GM10248 (cell line): ENCODE measurements around the gene HSPA5.
"Not testable (repeated sequence)": the region's sequence is repeated elsewhere in the genome, so short reads cannot be mapped to it uniquely, and the experiment has no call there.

Experiments used
- CTCF ChIA-PET: fragments of 300-600 bp; sonication (Branson Sonifier 250); formaldehyde crosslinking; extraction: SDS; loops from one replicate; lab custom pipeline; 2021; ENCODE audit warnings: antibody characterized with exemption; lab: Yijun Ruan, JAX
- POLR2A ChIA-PET: fragments of 350-650 bp; sonication (Branson Sonifier 250); formaldehyde crosslinking; extraction: SDS; loops from one replicate; lab custom pipeline; 2020; ENCODE audit warnings: antibody characterized with exemption; lab: Yijun Ruan, JAX
- DNase-seq: peaks from one replicate; pipeline ENCODE4 v3.0.0; 2012; ENCODE audit errors: extremely low spot score
- CTCF ChIP-seq: IDR thresholded peaks from 2 replicates; pipeline ENCODE4 v1.5.1; 2012; ENCODE audit warnings: mild to moderate bottlenecking, low read depth; ENCODE audit errors: extremely low read depth, missing control alignments, control extremely low read depth

HSPA5 gene

GRCh38 chr9:125227761-125228160 is 13.4 kb downstream of the HSPA5 start:
- no peak for TF ChIP-seq CTCF
- CTCF ChIA-PET, result no interaction called here
- POLR2A ChIA-PET, result interaction anchor here (0.5 kb wide), 1 partner anchor 84 kb away, joined by 5 read pairs; the partner anchor contains the start of gene SCAI

DNA sequence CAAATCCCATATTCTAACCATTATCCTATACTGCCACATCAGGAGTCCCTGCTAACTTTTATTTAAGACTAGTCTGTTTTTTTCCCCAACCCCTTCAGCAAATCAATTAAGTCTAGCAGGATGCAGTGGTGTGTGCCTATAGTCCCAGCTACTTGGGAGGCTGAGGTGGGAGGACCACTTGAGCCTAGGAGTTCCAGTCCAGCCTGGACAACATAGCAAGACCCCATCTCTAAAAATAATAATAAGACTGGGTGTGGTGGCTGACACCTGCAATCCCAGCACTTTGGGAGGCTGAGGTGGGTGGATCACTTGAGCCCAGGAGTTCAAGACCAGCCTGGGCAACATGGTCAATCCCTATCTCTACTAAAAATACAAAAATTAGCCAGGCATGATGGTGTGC is 16.3 kb downstream of the HSPA5 start:
- POLR2A ChIA-PET, DNase-seq, CTCF ChIA-PET: not testable (repeated sequence)

More at GRCh38 chr9:125227761-125228160, 13.4 kb downstream of the HSPA5 start:
- DNase-seq, result no peak

GRCh38 chr9:125218621-125219020 is 22.5 kb downstream of the HSPA5 start:
- DNase-seq, result no peak
- TF ChIP-seq CTCF, result no peak
- ChIA-PET CTCF (interaction anchor here (1.0 kb wide), 1 partner anchor 24 kb away, joined by 3 read pairs; no protein-coding TSS in a partner anchor), POLR2A (interaction anchor here (0.7 to 1.6 kb wide), 3 partner anchors 14 to 23 kb away, joined by 4 to 9 read pairs (median 8); partner anchors contain the start of gene HSPA5)

- POLR2A ChIA-PET, result no interaction called here
- CTCF ChIA-PET, result no interaction called here
Observed at GRCh38 chr9:125214186-125214585, 27.0 kb downstream of the HSPA5 start.

GRCh38 chr9:125204477-125204876 is 36.7 kb downstream of the HSPA5 start:
- TF ChIP-seq CTCF, result no peak
- POLR2A ChIA-PET, result no interaction called here
- CTCF ChIA-PET, result interaction anchor here (1.2 kb wide), 1 partner anchor 28 kb away, joined by 3 read pairs; no protein-coding TSS in a partner anchor
- no peak for DNase-seq

More at GRCh38 chr9:125214186-125214585, 27.0 kb downstream of the HSPA5 start:
- TF ChIP-seq CTCF, result no peak
- no peak for DNase-seq

DNA sequence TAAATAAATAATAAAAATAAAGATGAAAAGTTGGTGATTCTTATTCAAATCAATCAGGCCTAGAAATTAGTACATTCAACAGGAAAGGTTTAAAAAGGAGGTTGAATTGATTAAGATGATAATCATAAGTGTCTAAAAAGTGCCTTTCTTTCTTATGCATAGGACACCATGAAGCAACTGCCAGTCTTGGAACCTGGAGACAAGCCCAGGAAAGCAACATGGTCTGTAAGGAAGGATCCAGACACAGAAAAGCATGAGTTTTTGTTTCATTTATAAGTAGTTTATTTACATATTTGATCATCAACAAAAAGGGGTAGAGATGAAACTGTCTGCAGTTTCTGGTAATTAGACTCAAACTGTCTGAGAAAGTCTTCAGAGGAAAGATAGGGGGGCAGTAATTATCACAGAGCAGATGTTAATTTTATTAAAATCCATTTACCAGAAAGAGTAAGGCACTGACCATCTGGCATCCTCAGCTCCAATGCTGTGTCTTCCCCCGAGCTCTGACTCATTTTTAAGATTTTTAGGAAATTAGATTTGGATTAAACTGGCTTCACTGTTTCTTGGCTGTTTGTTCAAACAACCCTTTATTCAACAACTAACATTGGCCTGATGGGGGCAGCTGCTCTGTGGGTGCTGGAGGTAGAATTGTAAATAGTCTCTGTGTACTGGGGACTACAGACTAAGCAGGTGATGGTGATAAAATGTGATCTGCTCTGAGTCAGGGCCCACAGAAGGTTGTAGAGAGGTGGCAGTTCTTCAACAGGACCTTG is 38.1 kb downstream of the HSPA5 start:
- CTCF ChIA-PET, result interaction anchor here (1.2 kb wide), 2 partner anchors 29 to 31 kb away, joined by 3 read pairs; no protein-coding TSS in a partner anchor
- DNase-seq, result no peak
- POLR2A ChIA-PET, result no interaction called here
- TF ChIP-seq CTCF, result no peak
